IMR-90 (cell line): ENCODE measurements around the gene PTP4A2. TPM values are rescaled to one million over a fixed set of nuclear protein-coding genes. Genes with fewer than 3 reads are reported as not detected.
A peak's percentile ranks its signal among the peaks of the same experiment; 100 is the strongest.

ENCODE experiments used
- ATAC-seq: fragments of 200-7000 bp; cut with Tn5 transposase; 2 replicates; pipeline ENCODE4 v1.9.1; 2020; ENCODE audit warnings: low read depth, mild to moderate bottlenecking, moderate library complexity
- BruUV-seq: library from RNA; stranded (reverse); fragments of 400-500 nt; replicated peaks from 2 replicates; lab custom pipeline; 2021; lab: Mats Ljungman, UMichigan
- CTCF ChIA-PET: fragments of 300-600 bp; formaldehyde crosslinking; extraction: SDS; loops from one replicate; lab custom pipeline; 2021; ENCODE audit warnings: antibody characterized with exemption; lab: Yijun Ruan, JAX
- POLR2A ChIA-PET: fragments of 300-600 bp; sonication (Branson Sonifier 250); formaldehyde crosslinking; loops from one replicate; lab custom pipeline; 2022; ENCODE audit warnings: antibody characterized with exemption; ENCODE audit not compliant: unreplicated experiment; lab: Charles Lee
- DNase-seq: peaks from one replicate; pipeline ENCODE4 v3.0.0; 2013
- H2AFZ ChIP-seq: replicated peaks from 2 replicates; pipeline ENCODE3; 2013; ENCODE audit warnings: low read length, mild to moderate bottlenecking; ENCODE audit not compliant: poor library complexity
- H2AK5ac ChIP-seq: 2 replicates; pipeline ENCODE4 v1.6.1; 2013; ENCODE audit warnings: low read depth, low read length, inconsistent platforms
- H2AK9ac ChIP-seq: replicated peaks from 2 replicates; pipeline ENCODE3; 2013; ENCODE audit warnings: mild to moderate bottlenecking, low read depth, low read length, moderate library complexity; ENCODE audit not compliant: poor library complexity
- H2BK120ac ChIP-seq: 2 replicates; pipeline ENCODE4 v1.6.1; 2013; ENCODE audit warnings: low read depth, low read length, inconsistent platforms
- H2BK15ac ChIP-seq: 3 replicates; pipeline ENCODE4 v1.6.1; 2013; ENCODE audit warnings: low read depth, low read length, inconsistent platforms
- H2BK20ac ChIP-seq: 2 replicates; pipeline ENCODE4 v1.6.1; 2013; ENCODE audit warnings: low read depth, mild to moderate bottlenecking, inconsistent platforms, low read length, moderate library complexity
- H2BK5ac ChIP-seq: 2 replicates; pipeline ENCODE4 v1.6.1; 2013; ENCODE audit warnings: mild to moderate bottlenecking, low read depth, low read length, inconsistent platforms; ENCODE audit not compliant: poor library complexity, severe bottlenecking
- H3K14ac ChIP-seq: replicated peaks from 2 replicates; pipeline ENCODE4 v1.6.1; 2013; ENCODE audit warnings: low read depth, low read length, inconsistent platforms
- H3K18ac ChIP-seq: 2 replicates; pipeline ENCODE4 v1.6.1; 2013; ENCODE audit warnings: low read depth, low read length, control low read depth
- H3K23ac ChIP-seq: 2 replicates; pipeline ENCODE4 v1.6.1; 2013; ENCODE audit warnings: low read depth, low read length, inconsistent platforms
- H3K27ac ChIP-seq: 2 replicates; pipeline ENCODE4 v1.5.1; 2013; ENCODE audit warnings: mild to moderate bottlenecking, control low read depth, low read length; ENCODE audit not compliant: insufficient read depth
- H3K27me3 ChIP-seq: 2 replicates; pipeline ENCODE4 v1.6.1; 2013; ENCODE audit warnings: low read length; ENCODE audit not compliant: control insufficient read depth, insufficient read depth
- H3K36me3 ChIP-seq: 2 replicates; pipeline ENCODE4 v1.6.1; 2013; ENCODE audit warnings: low read length, mixed read lengths; ENCODE audit not compliant: control insufficient read depth, insufficient read depth
- H3K4ac ChIP-seq: 2 replicates; pipeline ENCODE4 v1.6.1; 2013; ENCODE audit warnings: low read depth, low read length, inconsistent platforms
- H3K4me1 ChIP-seq: 2 replicates; pipeline ENCODE4 v1.6.1; 2013; ENCODE audit warnings: low read length, mixed read lengths; ENCODE audit not compliant: control insufficient read depth, insufficient read depth
- H3K4me2 ChIP-seq: 2 replicates; pipeline ENCODE4 v1.6.1; 2013; ENCODE audit warnings: low read depth, mild to moderate bottlenecking, control low read depth, low read length, moderate library complexity
- H3K4me3 ChIP-seq: 2 replicates; pipeline ENCODE4 v1.5.1; 2013; ENCODE audit warnings: low read depth, mild to moderate bottlenecking, control low read depth, low read length, moderate library complexity; ENCODE audit not compliant: insufficient read depth
- H3K56ac ChIP-seq: 2 replicates; pipeline ENCODE4 v1.6.1; 2013; ENCODE audit warnings: low read length, inconsistent platforms; ENCODE audit not compliant: insufficient read depth; ENCODE audit errors: extremely low read depth
- H3K79me1 ChIP-seq, 2 experiments: 2 replicates each; pipeline ENCODE4 v1.6.1; 2013; ENCODE audit warnings: low read length in 2 of 2, inconsistent platforms in 1 of 2, low read depth in 1 of 2
- H3K9ac ChIP-seq: 2 replicates; pipeline ENCODE4 v1.6.1; 2013; ENCODE audit warnings: low read depth, low read length, control low read depth
- H3K9me1 ChIP-seq: 2 replicates; pipeline ENCODE4 v1.6.1; 2013; ENCODE audit warnings: low read length, inconsistent platforms; ENCODE audit not compliant: insufficient read depth
- H3K9me3 ChIP-seq: 2 replicates; pipeline ENCODE4 v1.6.1; 2013; ENCODE audit warnings: low read length; ENCODE audit not compliant: control insufficient read depth, insufficient read depth
- H4K20me1 ChIP-seq: 2 replicates; pipeline ENCODE4 v1.6.1; 2013; ENCODE audit warnings: low read length, inconsistent platforms; ENCODE audit not compliant: insufficient read depth
- H4K5ac ChIP-seq: 2 replicates; pipeline ENCODE4 v1.6.1; 2013; ENCODE audit warnings: mild to moderate bottlenecking, low read depth, low read length, control low read depth
- H4K8ac ChIP-seq, 2 experiments: 2 replicates each; pipeline ENCODE4 v1.6.1; 2013; ENCODE audit warnings: low read depth in 2 of 2, low read length in 2 of 2, control low read depth in 1 of 2, inconsistent platforms in 1 of 2
- H4K91ac ChIP-seq: 2 replicates; pipeline ENCODE4 v1.6.1; 2013; ENCODE audit warnings: low read depth, low read length, inconsistent platforms; ENCODE audit not compliant: insufficient read depth
- BHLHE40 ChIP-seq: fragments of 150-350 bp; IDR thresholded peaks from 2 replicates; pipeline ENCODE4 v1.6.1; 2016; ENCODE audit warnings: mild to moderate bottlenecking, low read depth, low read length
- CEBPB ChIP-seq: IDR thresholded peaks from 2 replicates; pipeline ENCODE4 v1.6.1; 2012; ENCODE audit warnings: low read depth, low read length, improper control_type of control experiment
- CHD1 ChIP-seq: IDR thresholded peaks from 2 replicates; pipeline ENCODE4 v1.6.1; 2012; ENCODE audit warnings: low read depth, low read length, improper control_type of control experiment
- FOS ChIP-seq: fragments of 150-350 bp; IDR thresholded peaks from 2 replicates; pipeline ENCODE4 v1.6.1; 2016; ENCODE audit warnings: low read depth, low read length
- MAFK ChIP-seq: IDR thresholded peaks from 2 replicates; pipeline ENCODE4 v1.6.1; 2012; ENCODE audit warnings: low read depth, low read length, improper control_type of control experiment
- MAZ ChIP-seq: IDR thresholded peaks from 2 replicates; pipeline ENCODE4 v1.6.1; 2012; ENCODE audit warnings: low read depth, mild to moderate bottlenecking, low read length, improper control_type of control experiment, moderate library complexity, borderline replicate concordance
- MXI1 ChIP-seq: IDR thresholded peaks from 2 replicates; pipeline ENCODE4 v1.6.1; 2012; ENCODE audit warnings: low read depth, mild to moderate bottlenecking, low read length, moderate library complexity, borderline replicate concordance
- NFE2L2 ChIP-seq: fragments of 150-350 bp; IDR thresholded peaks from 2 replicates; pipeline ENCODE4 v1.6.1; 2016; ENCODE audit warnings: low read depth, mild to moderate bottlenecking, low read length
- POLR2A ChIP-seq: IDR thresholded peaks from 2 replicates; pipeline ENCODE4 v1.6.1; 2012; ENCODE audit warnings: mild to moderate bottlenecking, low read depth, low read length
- RAD21 ChIP-seq: IDR thresholded peaks from 2 replicates; pipeline ENCODE4 v1.6.1; 2012; ENCODE audit warnings: low read length, improper control_type of control experiment
- RCOR1 ChIP-seq: IDR thresholded peaks from 2 replicates; pipeline ENCODE4 v1.6.1; 2012; ENCODE audit warnings: mild to moderate bottlenecking, low read length, improper control_type of control experiment; ENCODE audit not compliant: insufficient replicate concordance
- RFX5 ChIP-seq: IDR thresholded peaks from 2 replicates; pipeline ENCODE4 v1.8.0; 2012; ENCODE audit warnings: low read depth, mild to moderate bottlenecking, low read length, moderate library complexity
- SMC3 ChIP-seq: fragments of 150-350 bp; IDR thresholded peaks from 2 replicates; pipeline ENCODE4 v1.6.1; 2016; ENCODE audit warnings: low read depth, mild to moderate bottlenecking, antibody characterized with exemption, low read length, moderate library complexity
- USF2 ChIP-seq: fragments of 150-350 bp; IDR thresholded peaks from 2 replicates; pipeline ENCODE4 v1.6.1; 2017; ENCODE audit warnings: mild to moderate bottlenecking, antibody characterized with exemption, low read length, low read depth
- WGBS, 2 experiments: methylation state at CpG; one replicate each; pipeline versions ENCODE4 v1.1.5 to v1.1.7; 2013; ENCODE audit warnings: missing lambda C conversion rate in 2 of 2; ENCODE audit not compliant: insufficient read length in 1 of 2; ENCODE audit errors: extremely low coverage in 2 of 2; 5-methylcytosine and 5-hydroxymethylcytosine counted together
- dilution Hi-C: fragments of 300-500 bp; cut with HindIII; formaldehyde crosslinking; loops from one replicate; pipeline ENCODE4 v1.14.3; 2018; ENCODE audit warnings: low sequenced_read_pairs; ENCODE audit not compliant: unreplicated experiment
- in situ Hi-C: fragments of 300-500 bp; cut with MboI; formaldehyde crosslinking; loops from 3 replicates; pipeline ENCODE4 v1.14.3; 2019; ENCODE audit warnings: low sequenced_read_pairs, inconsistent platforms, mixed read lengths
- intact Hi-C: fragments of 100-400 bp; cut with micrococcal nuclease; formaldehyde crosslinking; loops from 2 replicates; pipeline ENCODE4 v1.10.0; 2022
- polyA plus RNA-seq, 3 experiments: library from polyadenylated mRNA; depleted of rRNA; stranded (reverse); fragments of >200 nt; gene quantifications; 2 replicates each; pipeline ENCODE4 v1.2.3, GENCODE V29; 2012; ENCODE audit warnings: low replicate concordance in 1 of 3
- total RNA-seq: library from RNA; depleted of rRNA; stranded (reverse); fragments of >200 nt; gene quantifications from 2 replicates; pipeline ENCODE4 v1.2.3, GENCODE V29; 2012
- TF ChIP-seq, protein P1 (sequence below): fragments of 150-350 bp; IDR thresholded peaks from 2 replicates; pipeline ENCODE4 v1.6.1; 2016; ENCODE audit warnings: low read depth, mild to moderate bottlenecking, low read length, moderate library complexity, borderline replicate concordance
- TF ChIP-seq, protein P2 (sequence below): conservative IDR thresholded peaks from 2 replicates; pipeline ENCODE4 v1.5.1; 2012; ENCODE audit warnings: mild to moderate bottlenecking, low read depth, low read length, improper control_type of control experiment

Gene PTP4A2
- total and polyA plus RNA-seq, 2 of the 4 experiments (the other 2 are of a cell fraction), result 135 to 328 TPM

- no peak overlapping the region for H3K56ac ChIP-seq
- no peak overlapping the region; the same call in 1 of the 2 replicates for H3K27ac ChIP-seq
- H4K8ac ChIP-seq, result peak overlapping the region in 1 of 2 experiments; percentile 50; a peak in 2 of 4 replicates
- H3K4me3 ChIP-seq, result no peak overlapping the region
- no peak overlapping the region; the same call in 1 of the 2 replicates for H2BK20ac ChIP-seq
- no peak overlapping the region; the same call in 1 of the 2 replicates for H3K4ac ChIP-seq
- H3K27me3 ChIP-seq, result no peaks in the 10 kb centered on the region
- no peak overlapping the region for H3K14ac ChIP-seq
- H2AK9ac ChIP-seq, result no peak overlapping the region
- no peak overlapping the region for H2AK5ac ChIP-seq
- peak overlapping the region; percentile 92 for H3K18ac ChIP-seq
- no peaks in the 10 kb centered on the region for H4K20me1 ChIP-seq
- H3K9me3 ChIP-seq, result no peaks in the 10 kb centered on the region
- H2BK120ac ChIP-seq, result peak overlapping the region; percentile 59; the same call in 1 of the 2 replicates
- no peak overlapping the region for H3K4me2 ChIP-seq
- intact Hi-C loops, result loop anchor here (5.0 to 10.0 kb wide), 4 partner anchors 34 to 397 kb away; no protein-coding TSS in a partner anchor
- ChIA-PET POLR2A (no interaction called here), CTCF (no interaction called here)
- peaks cover 0 to 12% of the 10 kb centered on the region in 2 experiments; a peak in 2 of 4 replicates for H3K79me1 ChIP-seq
- in situ Hi-C loops, result loop anchor here (5.0 kb wide), 2 partner anchors 149 to 299 kb away; no protein-coding TSS in a partner anchor
- peaks cover 8% of the 10 kb centered on the region for H3K4me1 ChIP-seq
- H3K9ac ChIP-seq, result no peak overlapping the region
- TF ChIP-seq, protein P1, sequence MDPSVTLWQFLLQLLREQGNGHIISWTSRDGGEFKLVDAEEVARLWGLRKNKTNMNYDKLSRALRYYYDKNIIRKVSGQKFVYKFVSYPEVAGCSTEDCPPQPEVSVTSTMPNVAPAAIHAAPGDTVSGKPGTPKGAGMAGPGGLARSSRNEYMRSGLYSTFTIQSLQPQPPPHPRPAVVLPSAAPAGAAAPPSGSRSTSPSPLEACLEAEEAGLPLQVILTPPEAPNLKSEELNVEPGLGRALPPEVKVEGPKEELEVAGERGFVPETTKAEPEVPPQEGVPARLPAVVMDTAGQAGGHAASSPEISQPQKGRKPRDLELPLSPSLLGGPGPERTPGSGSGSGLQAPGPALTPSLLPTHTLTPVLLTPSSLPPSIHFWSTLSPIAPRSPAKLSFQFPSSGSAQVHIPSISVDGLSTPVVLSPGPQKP, result no peak
- TF ChIP-seq CHD1 (no peak), RCOR1 (no peak), FOS (no peak), MAFK (no peak), USF2 (no peak), CEBPB (no peak), BHLHE40 (no peak), RAD21 (no peak), SMC3 (no peak), POLR2A (no peak), MXI1 (no peak), NFE2L2 (no peak), MAZ (no peak), RFX5 (no peak)
- TF ChIP-seq, protein P2, sequence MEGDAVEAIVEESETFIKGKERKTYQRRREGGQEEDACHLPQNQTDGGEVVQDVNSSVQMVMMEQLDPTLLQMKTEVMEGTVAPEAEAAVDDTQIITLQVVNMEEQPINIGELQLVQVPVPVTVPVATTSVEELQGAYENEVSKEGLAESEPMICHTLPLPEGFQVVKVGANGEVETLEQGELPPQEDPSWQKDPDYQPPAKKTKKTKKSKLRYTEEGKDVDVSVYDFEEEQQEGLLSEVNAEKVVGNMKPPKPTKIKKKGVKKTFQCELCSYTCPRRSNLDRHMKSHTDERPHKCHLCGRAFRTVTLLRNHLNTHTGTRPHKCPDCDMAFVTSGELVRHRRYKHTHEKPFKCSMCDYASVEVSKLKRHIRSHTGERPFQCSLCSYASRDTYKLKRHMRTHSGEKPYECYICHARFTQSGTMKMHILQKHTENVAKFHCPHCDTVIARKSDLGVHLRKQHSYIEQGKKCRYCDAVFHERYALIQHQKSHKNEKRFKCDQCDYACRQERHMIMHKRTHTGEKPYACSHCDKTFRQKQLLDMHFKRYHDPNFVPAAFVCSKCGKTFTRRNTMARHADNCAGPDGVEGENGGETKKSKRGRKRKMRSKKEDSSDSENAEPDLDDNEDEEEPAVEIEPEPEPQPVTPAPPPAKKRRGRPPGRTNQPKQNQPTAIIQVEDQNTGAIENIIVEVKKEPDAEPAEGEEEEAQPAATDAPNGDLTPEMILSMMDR, result no peak
- whole genome bisulfite sequencing, 2 experiments, result 100% methylated on average over 1 of the region's 8 CpGs; no CpG with 5 or more reads in 1 of the 2 experiments
- H2AFZ ChIP-seq, result no peak overlapping the region
- H4K91ac ChIP-seq, result peak overlapping the region; percentile 61; the same call in 1 of the 2 replicates
- no peaks in the 10 kb centered on the region for H3K36me3 ChIP-seq
- peak overlapping the region; percentile 85 for H4K5ac ChIP-seq
- no peak overlapping the region for H3K23ac ChIP-seq
- ATAC-seq, result no peak
- dilution Hi-C loops, result no loop called here
- peaks cover 7% of the 10 kb centered on the region; the same call in 1 of the 2 replicates for H3K9me1 ChIP-seq
- peak overlapping the region; percentile 3 for H2BK5ac ChIP-seq
- H2BK15ac ChIP-seq, result 0 out of 3 replicates have a peak overlapping the region, but pooled peaks have one; percentile 92
- no TSS peak for BruUV-seq
- DNase-seq, result no peak
Observed at GRCh38 chr1:31961536-31961935, 23.4 kb upstream of the PTP4A2 start.
